OCI-LY1 (cell line): ENCODE measurements around the gene FLRT1.

Experiments
- CTCF ChIP-seq: fragments of 200-600 bp; sonication (generic), shearing (Covaris generic); IDR thresholded peaks from 2 replicates; pipeline ENCODE4 v1.5.1; 2017; ENCODE audit warnings: mild to moderate bottlenecking, antibody characterized with exemption, low read length, moderate library complexity, mixed read lengths
- EZH2 ChIP-seq: fragments of 200-600 bp; sonication (generic), shearing (Covaris generic); IDR thresholded peaks from 2 replicates; pipeline ENCODE4 v1.8.0; 2017; ENCODE audit warnings: borderline replicate concordance, mixed run types, mild to moderate bottlenecking, antibody characterized with exemption, low read length, moderate library complexity, mixed read lengths

- TF ChIP-seq CTCF (no peak), EZH2 (no peak)
Measured at GRCh38 chr11:64048042-64048854, 12.5 kb downstream of the FLRT1 start.
